SKM-1 treated with dmso at 0.1 percent for 144 hours (cell line): ENCODE measurements around the gene MLLT10.
"Not testable (repeated sequence)": the region's sequence is repeated elsewhere in the genome, so short reads cannot be mapped to it uniquely, and the experiment has no call there.

Source experiments
- DNase-seq: peaks from one replicate; lab custom pipeline; 2025; ENCODE audit not compliant: unreplicated experiment; lab: John Stamatoyannopoulos, UW

Gene MLLT10

GRCh38 chr10:21692916-21693315 lies 158.9 kb downstream of the MLLT10 start:
- no peak for DNase-seq

GRCh38 chr10:21693418-21693817 lies 159.4 kb downstream of the MLLT10 start:
- DNase-seq = no peak

- DNase-seq = no peak
Measured at GRCh38 chr10:21694631-21695030, 160.6 kb downstream of the MLLT10 start.

- no peak for DNase-seq
Measured at GRCh38 chr10:21696302-21696701, 162.3 kb downstream of the MLLT10 start.

- no peak for DNase-seq
Measured at GRCh38 chr10:21699575-21699974, 165.5 kb downstream of the MLLT10 start.

GRCh38 chr10:21700474-21700873 lies 166.4 kb downstream of the MLLT10 start:
- no peak for DNase-seq

GRCh38 chr10:21702633-21703111 lies 168.6 kb downstream of the MLLT10 start:
- no peak for DNase-seq

GRCh38 chr10:21705142-21705827 lies 171.3 kb downstream of the MLLT10 start:
- no peak for DNase-seq

- DNase-seq = no peak
Measured at GRCh38 chr10:21705828-21706176, 171.8 kb downstream of the MLLT10 start.

GRCh38 chr10:21707498-21707897 lies 173.5 kb downstream of the MLLT10 start:
- no peak for DNase-seq

GRCh38 chr10:21712975-21713374 lies 178.9 kb downstream of the MLLT10 start:
- DNase-seq = no peak

GRCh38 chr10:21715531-21716195 lies 181.6 kb downstream of the MLLT10 start:
- DNase-seq = no peak

- not testable (repeated sequence) for DNase-seq
Measured at GRCh38 chr10:21717437-21718054, 183.5 kb downstream of the MLLT10 start.

- no peak for DNase-seq
Measured at GRCh38 chr10:21719502-21719901, 185.5 kb downstream of the MLLT10 start.

GRCh38 chr10:21720090-21720489 lies 186.1 kb downstream of the MLLT10 start:
- no peak for DNase-seq

- DNase-seq = no peak
Measured at GRCh38 chr10:21721000-21721665, 187.1 kb downstream of the MLLT10 start.

- DNase-seq = no peak
Measured at GRCh38 chr10:21722209-21722608, 188.2 kb downstream of the MLLT10 start.

- DNase-seq = no peak
Measured at GRCh38 chr10:21724020-21724589, 190.1 kb downstream of the MLLT10 start.

GRCh38 chr10:21724687-21725367 lies 190.8 kb downstream of the MLLT10 start:
- peak; percentile 27 for DNase-seq

GRCh38 chr10:21726601-21727225 lies 192.7 kb downstream of the MLLT10 start:
- DNase-seq = no peak
